ENCODE results near the gene NPC1L1. TPM values are rescaled to one million over a fixed set of nuclear protein-coding genes. Genes with fewer than 3 reads are reported as not detected.

Gene NPC1L1
- total and polyA plus RNA-seq, 2 of the 13 experiments (the other 11 are each of a cell fraction or from before 2014, with no cell fraction given), result 4.8 to 14.5 TPM

DNA sequence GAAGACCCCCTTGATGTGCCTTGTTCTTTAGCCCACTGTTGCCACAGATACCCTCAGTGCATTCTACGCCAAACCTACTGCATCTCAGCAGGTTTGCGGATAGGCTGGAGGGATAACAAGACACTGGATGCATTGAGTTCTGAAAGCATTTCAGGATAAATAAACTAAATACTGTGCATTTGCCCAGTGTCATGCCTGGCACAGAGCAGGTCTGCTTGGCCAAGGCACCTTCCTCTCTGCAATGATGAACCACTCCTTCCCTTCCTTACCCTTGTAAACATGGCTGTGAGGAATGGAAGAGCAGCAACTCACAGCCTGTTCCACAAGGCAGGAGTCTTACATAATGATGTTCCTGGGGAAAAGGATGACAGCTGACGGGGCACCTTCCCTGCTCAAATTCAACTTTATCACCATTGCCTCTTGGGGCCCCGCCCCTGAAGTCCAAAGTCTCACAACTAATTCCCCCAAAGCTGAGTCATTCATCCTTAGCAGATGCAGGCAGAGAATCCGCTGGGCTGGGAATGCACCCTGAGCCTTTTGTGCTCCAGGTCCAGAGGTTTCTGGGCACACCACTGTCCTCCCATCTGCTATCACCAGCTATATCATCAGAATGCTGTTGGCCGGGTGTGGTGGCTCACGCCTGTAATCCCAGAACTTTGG is 21.0 kb upstream of the NPC1L1 start (continued):
- no peak for TF ChIP-seq ZNF776 (CRISPR knock-in tag; IDR thresholded peaks at IDR 0.05)
- TF ChIP-seq RXRA (CRISPR knock-in tag; IDR thresholded peaks at IDR 0.05), result peak; percentile 76; the same call in 1 of the 2 replicates
- no peak for TF ChIP-seq ZNF362 (CRISPR knock-in tag; IDR thresholded peaks at IDR 0.05; ENCODE audit: borderline replicate concordance)
- TF ChIP-seq ZNF781 (CRISPR knock-in tag; IDR thresholded peaks at IDR 0.05; ENCODE audit: borderline replicate concordance, not compliant biosample characterization), result no peak
- TF ChIP-seq ZNF280B (CRISPR knock-in tag; IDR thresholded peaks at IDR 0.05; ENCODE audit: borderline replicate concordance), result no peak
- TF ChIP-seq ZFP36 (IDR thresholded peaks at IDR 0.05; ENCODE audit: borderline replicate concordance, low read depth, low read length, partially characterized antibody), result no peak
- TF ChIP-seq SIN3A (IDR thresholded peaks at IDR 0.05; ENCODE audit: borderline replicate concordance, low read depth, low read length), result no peak
- no peak for TF ChIP-seq MEIS1 (CRISPR knock-in tag; IDR thresholded peaks at IDR 0.05; ENCODE audit: borderline replicate concordance)
- TF ChIP-seq RFX5 (IDR thresholded peaks at IDR 0.05; ENCODE audit: low read depth, low read length), result no peak
- TF ChIP-seq NFIC (IDR thresholded peaks at IDR 0.05; ENCODE audit: low read length), result no peak
- no peak for TF ChIP-seq ZBTB21 (CRISPR knock-in tag; IDR thresholded peaks at IDR 0.05)
- TF ChIP-seq, protein P1, sequence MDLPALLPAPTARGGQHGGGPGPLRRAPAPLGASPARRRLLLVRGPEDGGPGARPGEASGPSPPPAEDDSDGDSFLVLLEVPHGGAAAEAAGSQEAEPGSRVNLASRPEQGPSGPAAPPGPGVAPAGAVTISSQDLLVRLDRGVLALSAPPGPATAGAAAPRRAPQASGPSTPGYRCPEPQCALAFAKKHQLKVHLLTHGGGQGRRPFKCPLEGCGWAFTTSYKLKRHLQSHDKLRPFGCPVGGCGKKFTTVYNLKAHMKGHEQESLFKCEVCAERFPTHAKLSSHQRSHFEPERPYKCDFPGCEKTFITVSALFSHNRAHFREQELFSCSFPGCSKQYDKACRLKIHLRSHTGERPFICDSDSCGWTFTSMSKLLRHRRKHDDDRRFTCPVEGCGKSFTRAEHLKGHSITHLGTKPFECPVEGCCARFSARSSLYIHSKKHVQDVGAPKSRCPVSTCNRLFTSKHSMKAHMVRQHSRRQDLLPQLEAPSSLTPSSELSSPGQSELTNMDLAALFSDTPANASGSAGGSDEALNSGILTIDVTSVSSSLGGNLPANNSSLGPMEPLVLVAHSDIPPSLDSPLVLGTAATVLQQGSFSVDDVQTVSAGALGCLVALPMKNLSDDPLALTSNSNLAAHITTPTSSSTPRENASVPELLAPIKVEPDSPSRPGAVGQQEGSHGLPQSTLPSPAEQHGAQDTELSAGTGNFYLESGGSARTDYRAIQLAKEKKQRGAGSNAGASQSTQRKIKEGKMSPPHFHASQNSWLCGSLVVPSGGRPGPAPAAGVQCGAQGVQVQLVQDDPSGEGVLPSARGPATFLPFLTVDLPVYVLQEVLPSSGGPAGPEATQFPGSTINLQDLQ (CRISPR knock-in tag; IDR thresholded peaks at IDR 0.05), result no peak
- TF ChIP-seq PLSCR1 (CRISPR knock-in tag; IDR thresholded peaks at IDR 0.05; ENCODE audit: borderline replicate concordance), result no peak
- TF ChIP-seq ZNF33A (CRISPR knock-in tag; IDR thresholded peaks at IDR 0.05; ENCODE audit: borderline replicate concordance), result no peak
- no peak for TF ChIP-seq MTF1 (CRISPR knock-in tag; IDR thresholded peaks at IDR 0.05)
- TF ChIP-seq ZNF550 (CRISPR knock-in tag; IDR thresholded peaks at IDR 0.05; ENCODE audit: borderline replicate concordance), result no peak
- no peak for TF ChIP-seq ZNF563 (CRISPR knock-in tag; IDR thresholded peaks at IDR 0.05)
- no peak for TF ChIP-seq FLYWCH1 (CRISPR knock-in tag; IDR thresholded peaks at IDR 0.05)

Measured in HepG2 (cell line).